HepG2 (cell line): ENCODE data around the gene MCC.

Experiments
- FOXP4 ChIP-seq: sonication (generic); formaldehyde crosslinking; IDR thresholded peaks from 2 replicates; pipeline ENCODE4 v1.4.0; 2020; ENCODE audit warnings: missing genetic modification reagents
- ZNF432 ChIP-seq: sonication (generic); formaldehyde crosslinking; IDR thresholded peaks from 2 replicates; pipeline ENCODE4 v1.5.0; 2020; ENCODE audit warnings: missing genetic modification reagents, mild to moderate bottlenecking, borderline replicate concordance
- ZNF768 ChIP-seq: sonication (generic); formaldehyde crosslinking; IDR thresholded peaks from 2 replicates; pipeline ENCODE4 v1.4.0; 2020; ENCODE audit warnings: missing genetic modification reagents

- TF ChIP-seq ZNF768 (CRISPR knock-in tag): no peak
- TF ChIP-seq FOXP4: no peak
- no peak for TF ChIP-seq ZNF432 (CRISPR knock-in tag)
These were observed 14.9 kb upstream of the MCC start for GRCh38 chr5:113503146-113503545.
